Measurements from ENCODE around the gene MSH5. TPM values are rescaled to one million over a fixed set of nuclear protein-coding genes. Genes with fewer than 3 reads are reported as not detected.

The MSH5 gene
- total and polyA plus RNA-seq, 2 of the 13 experiments (the other 11 are each of a cell fraction or from before 2014, with no cell fraction given) = 10.2 to 38.7 TPM

- TF ChIP-seq ZFYVE20 (CRISPR knock-in tag; IDR thresholded peaks at IDR 0.05; ENCODE audit: borderline replicate concordance, low read depth) = no peak
- no peak for TF ChIP-seq ZNF577 (CRISPR knock-in tag; IDR thresholded peaks at IDR 0.05; ENCODE audit: borderline replicate concordance, low read depth)
- TF ChIP-seq KLF12 (CRISPR knock-in tag; IDR thresholded peaks at IDR 0.05; ENCODE audit: borderline replicate concordance) = peak; percentile 58; the same call in 1 of the 2 replicates
- peak; percentile 96 for TF ChIP-seq ZNF335 (CRISPR knock-in tag; IDR thresholded peaks at IDR 0.05)
- no peak for TF ChIP-seq MEIS1 (CRISPR knock-in tag; IDR thresholded peaks at IDR 0.05; ENCODE audit: borderline replicate concordance)
- no peak for TF ChIP-seq ZBTB4 (CRISPR knock-in tag; IDR thresholded peaks at IDR 0.05; ENCODE audit: borderline replicate concordance)
- no peak for TF ChIP-seq CBX2 (IDR thresholded peaks at IDR 0.05; ENCODE audit: low read depth, low read length)
- TF ChIP-seq CBX2 (CRISPR knock-in tag; IDR thresholded peaks at IDR 0.05; ENCODE audit: low read depth) = no peak
- TF ChIP-seq ADNP (CRISPR knock-in tag; IDR thresholded peaks at IDR 0.05) = no peak
- no peak; the same call in 1 of the 2 replicates for TF ChIP-seq STAT6 (CRISPR knock-in tag; IDR thresholded peaks at IDR 0.05; ENCODE audit: borderline replicate concordance)
- 0 out of 2 replicates have a peak, but pooled peaks have one; percentile 69 for TF ChIP-seq FOXC1 (CRISPR knock-in tag; IDR thresholded peaks at IDR 0.05; ENCODE audit: borderline replicate concordance)
- no peak for TF ChIP-seq CHD2 (IDR thresholded peaks at IDR 0.05; ENCODE audit: low read depth, low read length)
Observed at GRCh38 chr6:31702819-31703716, 36.7 kb upstream of the MSH5 start, which contains the start of gene ABHD16A (continued).

Data from HepG2 (cell line).